WTC11 (cell line): ENCODE measurements around the gene ELAPOR2. TPM values are rescaled to one million over a fixed set of nuclear protein-coding genes. Genes with fewer than 3 reads are reported as not detected.
A peak's percentile ranks its signal among the peaks of the same experiment; 100 is the strongest.

Source experiments
- ATAC-seq: fragments of 200-7000 bp; cut with Tn5 transposase; 2 replicates; pipeline ENCODE4 v1.10.0; 2021; ENCODE audit warnings: mild to moderate bottlenecking, moderate library complexity
- Bru-seq: library from RNA; stranded (reverse); fragments of 400-500 nt; gene quantifications from one replicate; lab custom pipeline; 2021; lab: Mats Ljungman, UMichigan
- CTCF ChIA-PET: fragments of 300-600 bp; sonication (Branson Sonifier 250); formaldehyde crosslinking; loops from one replicate; lab custom pipeline; 2021; ENCODE audit warnings: antibody characterized with exemption; lab: Charles Lee
- POLR2A ChIA-PET: fragments of 350-600 bp; sonication (Branson Sonifier 250); formaldehyde crosslinking; loops from one replicate; lab custom pipeline; 2021; ENCODE audit warnings: antibody characterized with exemption; lab: Charles Lee
- DNase-seq: peaks from one replicate; pipeline ENCODE4 v3.0.0; 2021; ENCODE audit warnings: low spot score
- H3K27ac Mint-ChIP-seq: 2 replicates; pipeline ENCODE4 v1.8.0; 2021; ENCODE audit warnings: mixed read lengths
- H3K27me3 Mint-ChIP-seq: 2 replicates; pipeline ENCODE4 v1.8.0; 2021; ENCODE audit warnings: low read depth, mild to moderate bottlenecking, moderate library complexity, mixed read lengths
- H3K36me3 Mint-ChIP-seq: 2 replicates; pipeline ENCODE4 v1.8.0; 2021; ENCODE audit warnings: mixed read lengths
- H3K4me1 Mint-ChIP-seq: 2 replicates; pipeline ENCODE4 v1.8.0; 2022; ENCODE audit warnings: mixed read lengths
- H3K4me3 Mint-ChIP-seq: 2 replicates; pipeline ENCODE4 v1.8.0; 2021; ENCODE audit warnings: mild to moderate bottlenecking, moderate library complexity, mixed read lengths
- H3K9me3 Mint-ChIP-seq: 2 replicates; pipeline ENCODE4 v1.8.0; 2021; ENCODE audit warnings: mixed read lengths
- ATF1 ChIP-seq: sonication (generic); formaldehyde crosslinking; IDR thresholded peaks from 2 replicates; pipeline ENCODE4 v1.8.1; 2023; ENCODE audit warnings: mild to moderate bottlenecking, moderate library complexity, missing genetic modification reagents
- ELF4 ChIP-seq: sonication (generic); formaldehyde crosslinking; IDR thresholded peaks from 2 replicates; pipeline ENCODE4 v1.8.1; 2022; ENCODE audit warnings: low read depth, mild to moderate bottlenecking, moderate library complexity, missing genetic modification reagents
- ERG ChIP-seq: fragments of 250-450 bp; sonication (Bioruptor Pico); IDR thresholded peaks from 2 replicates; pipeline ENCODE4 v1.8.0; 2021; ENCODE audit warnings: mild to moderate bottlenecking
- ETV6 ChIP-seq: sonication (generic); formaldehyde crosslinking; IDR thresholded peaks from 2 replicates; pipeline ENCODE4 v1.8.1; 2022; ENCODE audit warnings: mild to moderate bottlenecking, missing genetic modification reagents
- FOXK1 ChIP-seq: sonication (generic); formaldehyde crosslinking; IDR thresholded peaks from 2 replicates; pipeline ENCODE4 v1.8.0; 2022; ENCODE audit warnings: mild to moderate bottlenecking, moderate library complexity, missing genetic modification reagents
- KAT7 ChIP-seq: sonication (generic); formaldehyde crosslinking; IDR thresholded peaks from 2 replicates; pipeline ENCODE4 v1.8.1; 2023; ENCODE audit warnings: missing genetic modification reagents, mild to moderate bottlenecking, borderline replicate concordance
- MXD4 ChIP-seq: fragments of 250-450 bp; sonication (Bioruptor Pico); IDR thresholded peaks from 2 replicates; pipeline ENCODE4 v1.8.0; 2021; ENCODE audit warnings: mild to moderate bottlenecking, moderate library complexity, borderline replicate concordance
- PRRX2 ChIP-seq: fragments of 250-450 bp; sonication (Bioruptor Pico); IDR thresholded peaks from 2 replicates; pipeline ENCODE4 v1.8.0; 2021; ENCODE audit warnings: mild to moderate bottlenecking
- SMAD3 ChIP-seq: sonication (generic); formaldehyde crosslinking; IDR thresholded peaks from 2 replicates; pipeline ENCODE4 v1.8.0; 2022; ENCODE audit warnings: missing genetic modification reagents, mild to moderate bottlenecking, borderline replicate concordance
- SP1 ChIP-seq: sonication (generic); formaldehyde crosslinking; conservative IDR thresholded peaks from 2 replicates; pipeline ENCODE4 v1.8.1; 2022; ENCODE audit warnings: missing genetic modification reagents
- TEAD1 ChIP-seq: sonication (generic); formaldehyde crosslinking; IDR thresholded peaks from 2 replicates; pipeline ENCODE4 v1.8.0; 2022; ENCODE audit warnings: mild to moderate bottlenecking, missing genetic modification reagents
- ZNF423 ChIP-seq: fragments of 250-450 bp; sonication (Bioruptor Pico); IDR thresholded peaks from 2 replicates; pipeline ENCODE4 v2.1.2; 2022; ENCODE audit warnings: mild to moderate bottlenecking, moderate library complexity
- ZNF671 ChIP-seq: fragments of 250-450 bp; sonication (Bioruptor Pico); IDR thresholded peaks from 2 replicates; pipeline ENCODE4 v1.8.0; 2021; ENCODE audit warnings: mild to moderate bottlenecking
- long read RNA-seq, 3 experiments: library from RNA in 1 of 3; library from capped mRNA in 1 of 3; library from polyadenylated mRNA in 1 of 3; unstranded in 2 of 3; stranded (forward) in 1 of 3; transcript quantifications; one replicate each; pipeline ENCODE4 v2.0.0, GENCODE V29; 2021
- total RNA-seq: library from RNA; stranded (reverse); gene quantifications from 3 replicates; pipeline ENCODE4 v1.2.3, GENCODE V29; 2021
- TF ChIP-seq, protein P1 (sequence below): fragments of 200-600 bp; IDR thresholded peaks from 2 replicates; pipeline ENCODE4 v1.8.0; 2022; ENCODE audit warnings: antibody characterized with exemption
- TF ChIP-seq, protein P2 (sequence below): sonication (generic); formaldehyde crosslinking; IDR thresholded peaks from 2 replicates; pipeline ENCODE4 v1.8.1; 2023; ENCODE audit warnings: mild to moderate bottlenecking, moderate library complexity, missing genetic modification reagents
- TF ChIP-seq, protein P3 (sequence below): sonication (generic); formaldehyde crosslinking; IDR thresholded peaks from 2 replicates; pipeline ENCODE4 v1.8.0; 2022; ENCODE audit warnings: mild to moderate bottlenecking, missing genetic modification reagents
- TF ChIP-seq, protein P4 (sequence below): fragments of 250-450 bp; sonication (Bioruptor Pico); conservative IDR thresholded peaks from 2 replicates; pipeline ENCODE4 v1.9.0; 2021; ENCODE audit warnings: mild to moderate bottlenecking

The ELAPOR2 gene
- total RNA-seq (38.7 to 42.7 TPM (median 41.6 TPM) in 3 replicates), Bru-seq, nascent RNA (percentile 85 among the genes with signal in this experiment)
- long read RNA-seq, experiment 1, full-length matches to known transcripts = 7 of 159 reads
- long read RNA-seq, experiment 1, partial matches to known transcripts = 36 of 159 reads
- long read RNA-seq, experiment 1, other reads (novel, unspliced or antisense) = 116 of 159 reads
- long read RNA-seq, experiment 2, full-length matches to known transcripts = 3 of 44 reads
- long read RNA-seq, experiment 2, partial matches to known transcripts = 16 of 44 reads
- long read RNA-seq, experiment 2, other reads (novel, unspliced or antisense) = 25 of 44 reads
- long read RNA-seq, experiment 3, partial matches to known transcripts = 3 of 6 reads
- long read RNA-seq, experiment 3, other reads (novel, unspliced or antisense) = 3 of 6 reads

DNA sequence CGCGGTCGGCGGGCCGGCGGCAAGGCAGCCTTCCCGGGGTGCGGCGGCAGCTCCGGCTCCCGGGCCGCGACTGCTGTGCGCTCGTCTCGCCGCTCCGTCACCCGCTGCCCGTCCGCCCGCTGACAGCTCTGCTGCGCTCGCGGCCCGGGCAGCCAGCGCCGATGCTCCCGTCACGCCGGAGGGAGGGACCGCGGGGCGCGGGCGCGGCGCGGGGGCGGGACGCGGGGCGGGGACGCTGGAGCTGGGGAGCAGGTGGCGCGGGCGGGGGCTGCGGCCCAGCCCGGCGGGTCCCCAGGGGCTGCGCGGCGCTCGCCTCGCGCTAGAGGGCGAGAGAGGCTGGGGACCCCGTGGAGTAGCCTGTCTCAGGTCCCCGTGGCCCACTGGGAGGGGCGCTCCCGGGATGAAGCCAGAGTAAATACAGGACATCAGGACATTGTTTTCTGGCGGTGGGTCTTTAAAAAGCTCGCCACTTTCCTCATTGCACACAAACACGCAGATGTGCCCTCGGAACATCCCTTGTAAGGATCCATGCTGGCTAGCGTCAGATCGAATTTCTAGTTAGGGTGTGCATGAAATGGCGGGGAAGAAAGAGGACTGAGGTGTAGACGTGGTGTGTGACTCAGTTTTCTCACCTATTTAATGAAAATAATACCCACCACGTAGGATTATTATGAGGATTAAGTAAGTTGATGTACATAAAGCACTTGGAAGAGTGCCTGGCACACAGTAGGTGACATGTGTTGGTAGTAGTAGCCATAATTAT lies at the start of gene ELAPOR2:
Gene ELAPOR2 (minus strand): TSS at position 130 of the 763 bp plus-strand sequence. CDS start 141 bp downstream, outside the sequence.
- ATAC-seq (peak; percentile 97), DNase-seq (peak; percentile 88)
- Mint-ChIP-seq H3K27ac (peak within 1 kb of the TSS; percentile 68), H3K4me3 (peak within 1 kb of the TSS; percentile 85), H3K27me3 (peaks cover 23% of the 10 kb centered on the region), H3K9me3 (no peaks in the 10 kb centered on the region), H3K4me1 (peaks cover 13% of the 10 kb centered on the region), H3K36me3 (no peaks in the 10 kb centered on the region)
- CTCF ChIA-PET = interaction anchor here (0.6 to 2.0 kb wide), 10 partner anchors 20 to 148 kb away, joined by 3 to 18 read pairs (median 4); partner anchors contain the start of gene DMTF1
- POLR2A ChIA-PET = interaction anchor here (0.7 to 1.7 kb wide), 3 partner anchors 20 to 93 kb away, joined by 3 to 16 read pairs (median 5); partner anchors contain the start of gene DMTF1
- TF ChIP-seq SP1 (CRISPR knock-in tag) = peak; percentile 70
- peak; percentile 57; the same call in 1 of the 2 replicates for TF ChIP-seq TEAD1 (CRISPR knock-in tag)
- TF ChIP-seq, protein P1, sequence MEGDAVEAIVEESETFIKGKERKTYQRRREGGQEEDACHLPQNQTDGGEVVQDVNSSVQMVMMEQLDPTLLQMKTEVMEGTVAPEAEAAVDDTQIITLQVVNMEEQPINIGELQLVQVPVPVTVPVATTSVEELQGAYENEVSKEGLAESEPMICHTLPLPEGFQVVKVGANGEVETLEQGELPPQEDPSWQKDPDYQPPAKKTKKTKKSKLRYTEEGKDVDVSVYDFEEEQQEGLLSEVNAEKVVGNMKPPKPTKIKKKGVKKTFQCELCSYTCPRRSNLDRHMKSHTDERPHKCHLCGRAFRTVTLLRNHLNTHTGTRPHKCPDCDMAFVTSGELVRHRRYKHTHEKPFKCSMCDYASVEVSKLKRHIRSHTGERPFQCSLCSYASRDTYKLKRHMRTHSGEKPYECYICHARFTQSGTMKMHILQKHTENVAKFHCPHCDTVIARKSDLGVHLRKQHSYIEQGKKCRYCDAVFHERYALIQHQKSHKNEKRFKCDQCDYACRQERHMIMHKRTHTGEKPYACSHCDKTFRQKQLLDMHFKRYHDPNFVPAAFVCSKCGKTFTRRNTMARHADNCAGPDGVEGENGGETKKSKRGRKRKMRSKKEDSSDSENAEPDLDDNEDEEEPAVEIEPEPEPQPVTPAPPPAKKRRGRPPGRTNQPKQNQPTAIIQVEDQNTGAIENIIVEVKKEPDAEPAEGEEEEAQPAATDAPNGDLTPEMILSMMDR = peak; percentile 44
- TF ChIP-seq, protein P2, sequence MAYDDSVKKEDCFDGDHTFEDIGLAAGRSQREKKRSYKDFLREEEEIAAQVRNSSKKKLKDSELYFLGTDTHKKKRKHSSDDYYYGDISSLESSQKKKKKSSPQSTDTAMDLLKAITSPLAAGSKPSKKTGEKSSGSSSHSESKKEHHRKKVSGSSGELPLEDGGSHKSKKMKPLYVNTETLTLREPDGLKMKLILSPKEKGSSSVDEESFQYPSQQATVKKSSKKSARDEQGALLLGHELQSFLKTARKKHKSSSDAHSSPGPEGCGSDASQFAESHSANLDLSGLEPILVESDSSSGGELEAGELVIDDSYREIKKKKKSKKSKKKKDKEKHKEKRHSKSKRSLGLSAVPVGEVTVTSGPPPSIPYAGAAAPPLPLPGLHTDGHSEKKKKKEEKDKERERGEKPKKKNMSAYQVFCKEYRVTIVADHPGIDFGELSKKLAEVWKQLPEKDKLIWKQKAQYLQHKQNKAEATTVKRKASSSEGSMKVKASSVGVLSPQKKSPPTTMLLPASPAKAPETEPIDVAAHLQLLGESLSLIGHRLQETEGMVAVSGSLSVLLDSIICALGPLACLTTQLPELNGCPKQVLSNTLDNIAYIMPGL (CRISPR knock-in tag) = 0 out of 2 replicates have a peak, but pooled peaks have one; percentile 19
- TF ChIP-seq KAT7 (CRISPR knock-in tag) = 0 out of 2 replicates have a peak, but pooled peaks have one; percentile 22
- TF ChIP-seq, protein P3, sequence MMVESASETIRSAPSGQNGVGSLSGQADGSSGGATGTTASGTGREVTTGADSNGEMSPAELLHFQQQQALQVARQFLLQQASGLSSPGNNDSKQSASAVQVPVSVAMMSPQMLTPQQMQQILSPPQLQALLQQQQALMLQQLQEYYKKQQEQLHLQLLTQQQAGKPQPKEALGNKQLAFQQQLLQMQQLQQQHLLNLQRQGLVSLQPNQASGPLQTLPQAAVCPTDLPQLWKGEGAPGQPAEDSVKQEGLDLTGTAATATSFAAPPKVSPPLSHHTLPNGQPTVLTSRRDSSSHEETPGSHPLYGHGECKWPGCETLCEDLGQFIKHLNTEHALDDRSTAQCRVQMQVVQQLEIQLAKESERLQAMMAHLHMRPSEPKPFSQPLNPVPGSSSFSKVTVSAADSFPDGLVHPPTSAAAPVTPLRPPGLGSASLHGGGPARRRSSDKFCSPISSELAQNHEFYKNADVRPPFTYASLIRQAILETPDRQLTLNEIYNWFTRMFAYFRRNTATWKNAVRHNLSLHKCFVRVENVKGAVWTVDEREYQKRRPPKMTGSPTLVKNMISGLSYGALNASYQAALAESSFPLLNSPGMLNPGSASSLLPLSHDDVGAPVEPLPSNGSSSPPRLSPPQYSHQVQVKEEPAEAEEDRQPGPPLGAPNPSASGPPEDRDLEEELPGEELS = peak; percentile 21; the same call in 1 of the 2 replicates
- TF ChIP-seq FOXK1 (CRISPR knock-in tag) = peak; percentile 35; the same call in 1 of the 2 replicates
- TF ChIP-seq ELF4 (CRISPR knock-in tag) = no peak
- peak; percentile 65; the same call in 1 of the 2 replicates for TF ChIP-seq ZNF423 (CRISPR knock-in tag)
- no peak for TF ChIP-seq SMAD3
- no peak for TF ChIP-seq ETV6 (CRISPR knock-in tag)

- peaks cover 4% of the 10 kb centered on the region for H3K36me3 Mint-ChIP-seq
- peaks cover 19% of the 10 kb centered on the region for H3K9me3 Mint-ChIP-seq
- H3K27me3 Mint-ChIP-seq = no peaks in the 10 kb centered on the region
- CTCF ChIA-PET = no interaction called here
- no peak overlapping the region for H3K4me3 Mint-ChIP-seq
- H3K4me1 Mint-ChIP-seq = no peaks in the 10 kb centered on the region
- ATAC-seq (no peak), DNase-seq (no peak)
- POLR2A ChIA-PET = no interaction called here
- H3K27ac Mint-ChIP-seq = no peak overlapping the region
- TF ChIP-seq ZNF671 (CRISPR knock-in tag) (no peak), PRRX2 (CRISPR knock-in tag) (no peak), ERG (CRISPR knock-in tag) (no peak), ATF1 (no peak), MXD4 (CRISPR knock-in tag) (no peak)
- TF ChIP-seq, protein P1 = no peak
- TF ChIP-seq, protein P4, sequence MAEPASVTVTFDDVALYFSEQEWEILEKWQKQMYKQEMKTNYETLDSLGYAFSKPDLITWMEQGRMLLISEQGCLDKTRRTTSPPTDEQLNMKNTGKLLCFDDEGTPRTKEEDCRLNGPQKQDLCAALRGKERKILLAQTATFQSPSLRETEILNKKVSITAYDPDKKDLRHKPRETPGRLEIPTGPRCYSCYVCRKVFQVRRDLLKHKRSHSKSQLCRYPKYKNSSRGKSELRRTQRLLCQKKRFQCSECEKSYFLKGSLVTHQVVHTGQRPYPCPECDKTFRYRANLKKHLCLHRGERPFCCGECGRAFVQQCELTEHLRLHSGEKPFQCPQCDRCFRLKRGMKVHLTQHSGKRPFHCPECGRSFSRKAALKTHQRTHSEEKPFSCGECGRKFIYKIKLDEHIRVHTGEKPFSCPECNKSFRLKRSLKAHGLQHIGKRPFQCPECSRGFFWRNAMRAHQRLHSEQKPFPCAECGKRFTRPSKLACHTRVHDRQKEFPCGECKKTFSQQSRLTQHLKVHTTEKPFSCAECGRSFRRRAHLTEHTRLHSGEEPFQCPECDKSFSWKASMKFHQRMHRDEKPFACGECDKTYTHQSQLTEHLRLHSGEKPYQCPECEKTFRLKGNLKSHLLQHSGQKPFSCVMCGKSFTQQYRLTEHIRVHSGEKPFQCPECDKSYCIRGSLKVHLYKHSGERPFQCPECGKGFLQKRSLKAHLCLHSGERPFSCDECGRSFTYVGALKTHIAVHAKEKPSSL (CRISPR knock-in tag) = no peak
Measured at GRCh38 chr7:87107949-87108776, 48.7 kb upstream of the ELAPOR2 start.
